Ramos (cell line): ENCODE results near the gene TMEM45A.

Experiments
- in situ Hi-C: fragments of 300-500 bp; cut with MboI; formaldehyde crosslinking; loops from one replicate; pipeline ENCODE4 v1.14.3; 2022; ENCODE audit warnings: low sequenced_read_pairs; ENCODE audit not compliant: unreplicated experiment

Gene TMEM45A

DNA sequence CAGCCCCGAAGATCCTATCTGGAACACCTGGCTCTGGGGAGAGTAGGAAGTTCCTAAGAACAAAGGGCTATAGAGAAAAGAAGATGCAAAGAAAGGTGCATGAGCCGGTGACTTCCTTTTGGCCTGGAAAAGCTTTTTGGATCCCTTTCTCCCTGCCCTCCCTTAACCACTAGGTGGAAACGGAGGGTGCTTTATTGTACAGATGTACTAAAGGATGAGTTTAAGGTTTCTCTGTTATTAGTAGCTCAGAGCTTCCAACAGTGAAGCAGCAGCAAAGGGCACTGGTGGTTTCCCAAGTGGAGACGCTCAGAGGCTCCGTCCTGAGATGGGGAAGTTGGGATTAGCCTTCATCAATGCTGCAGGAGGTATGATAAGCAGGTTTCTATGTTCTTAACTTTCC is 111.0 kb downstream of the TMEM45A start:
- in situ Hi-C loops = no loop called here

DNA sequence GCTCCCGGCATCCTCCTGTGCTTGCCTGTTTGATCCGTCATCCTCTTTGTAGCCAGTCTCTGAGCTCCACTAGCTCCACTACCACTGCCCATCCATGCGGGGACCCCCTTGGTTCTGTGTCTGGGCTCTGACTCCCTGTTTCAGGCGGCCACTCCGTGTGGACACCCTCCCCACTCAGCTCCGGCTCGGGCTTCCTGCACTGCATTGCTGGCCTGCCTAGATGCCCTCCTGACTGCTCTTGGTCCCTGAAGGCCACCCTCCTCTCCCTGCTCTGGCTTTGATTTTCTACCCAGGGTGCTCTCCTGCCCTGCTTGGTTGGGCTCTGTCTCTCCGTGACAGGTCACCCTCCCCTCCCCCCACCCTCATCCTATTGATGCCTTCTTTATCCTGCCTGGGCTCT is 112.9 kb downstream of the TMEM45A start:
- in situ Hi-C loops = no loop called here

DNA sequence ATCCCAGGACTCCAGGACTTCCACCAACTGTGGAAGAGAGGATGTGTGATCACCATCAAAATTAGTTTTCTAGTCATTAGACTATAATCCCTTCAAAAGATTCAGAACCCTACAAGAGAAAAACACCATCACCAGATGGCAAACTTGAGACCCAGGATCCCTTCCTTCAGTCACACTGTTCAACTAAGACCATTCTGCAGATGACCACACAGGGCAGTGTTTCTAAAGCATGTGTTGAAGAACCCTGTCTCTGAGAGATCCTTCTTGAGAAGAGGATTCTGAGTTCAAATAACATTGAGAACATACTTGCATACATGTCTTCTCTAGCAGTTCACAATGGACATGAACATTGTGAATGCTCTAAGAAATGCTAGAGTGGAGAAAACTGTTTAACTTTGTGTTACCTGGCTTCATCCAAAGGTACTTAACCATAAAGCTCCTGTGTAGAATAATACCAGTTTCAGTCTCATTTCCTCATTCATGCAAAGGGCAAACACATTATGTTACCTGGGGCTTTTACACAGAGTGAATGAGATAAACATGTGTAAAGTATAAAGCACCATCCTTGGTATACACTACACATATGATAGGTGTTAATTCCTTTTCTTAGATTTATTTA is 114.6 kb downstream of the TMEM45A start:
- in situ Hi-C loops = no loop called here

DNA sequence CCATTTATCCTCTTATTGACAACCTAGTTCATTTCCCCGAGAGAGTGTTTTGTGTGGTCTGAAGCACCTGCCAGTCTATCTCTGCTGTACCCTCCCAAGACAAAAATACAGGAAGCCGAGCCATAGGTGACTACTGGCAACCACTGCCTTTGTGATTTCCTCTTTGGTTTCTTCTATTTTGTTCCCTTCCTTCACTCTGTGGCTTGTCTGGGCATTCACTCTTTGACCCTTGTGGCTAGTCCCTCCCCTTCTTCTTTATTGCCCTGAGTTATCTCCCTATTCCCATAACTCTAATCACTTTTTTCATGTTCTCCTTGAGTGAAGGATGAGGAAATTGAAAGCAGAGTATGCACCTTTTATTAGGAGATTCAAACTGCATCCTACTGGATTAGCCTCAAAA is 116.9 kb downstream of the TMEM45A start, which contains the start of gene ADGRG7:
Gene ADGRG7, plus strand, starts transcription at position 297 of the 400 bp plus-strand sequence. CDS start 256 bp downstream, outside the sequence.
- in situ Hi-C loops = no loop called here

DNA sequence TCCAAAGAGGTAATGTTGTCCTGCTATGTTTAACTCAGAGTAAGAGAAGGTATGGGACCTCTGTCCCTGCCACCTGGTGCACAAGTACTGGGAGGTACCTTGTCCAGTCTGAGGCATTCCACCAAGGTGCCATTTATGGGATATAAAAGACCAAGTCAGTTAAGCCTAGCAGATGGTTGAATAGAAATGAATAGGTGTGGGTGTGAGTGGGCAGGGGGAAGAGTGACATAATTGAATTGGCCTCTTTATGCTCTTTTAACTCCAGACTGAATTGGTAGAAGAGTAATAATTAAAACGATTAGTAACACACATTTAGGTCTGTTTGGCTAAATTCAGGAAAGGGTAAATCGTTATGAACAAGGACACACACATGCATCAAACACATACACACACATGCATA is 117.5 kb downstream of the TMEM45A start:
- in situ Hi-C loops = no loop called here

DNA sequence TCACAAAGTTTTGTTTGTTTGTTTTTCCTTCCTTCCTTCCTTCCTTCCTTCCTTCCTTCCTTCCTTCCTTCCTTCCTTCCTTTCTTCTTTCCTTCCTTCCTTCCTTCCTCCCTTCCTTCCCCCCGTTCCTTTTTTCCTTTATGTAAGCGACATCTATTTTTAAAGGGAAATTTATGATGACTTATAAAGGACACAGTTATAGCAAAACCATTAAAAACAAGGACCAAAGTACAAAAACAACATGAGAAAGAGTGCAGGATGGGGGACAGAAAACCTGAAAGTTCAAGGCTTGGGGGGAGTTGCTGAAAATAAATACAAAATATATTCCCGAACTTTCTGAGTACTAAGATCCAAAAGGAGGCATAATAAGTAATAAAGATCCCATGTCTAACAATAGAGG is 118.8 kb downstream of the TMEM45A start:
- in situ Hi-C loops = no loop called here

DNA sequence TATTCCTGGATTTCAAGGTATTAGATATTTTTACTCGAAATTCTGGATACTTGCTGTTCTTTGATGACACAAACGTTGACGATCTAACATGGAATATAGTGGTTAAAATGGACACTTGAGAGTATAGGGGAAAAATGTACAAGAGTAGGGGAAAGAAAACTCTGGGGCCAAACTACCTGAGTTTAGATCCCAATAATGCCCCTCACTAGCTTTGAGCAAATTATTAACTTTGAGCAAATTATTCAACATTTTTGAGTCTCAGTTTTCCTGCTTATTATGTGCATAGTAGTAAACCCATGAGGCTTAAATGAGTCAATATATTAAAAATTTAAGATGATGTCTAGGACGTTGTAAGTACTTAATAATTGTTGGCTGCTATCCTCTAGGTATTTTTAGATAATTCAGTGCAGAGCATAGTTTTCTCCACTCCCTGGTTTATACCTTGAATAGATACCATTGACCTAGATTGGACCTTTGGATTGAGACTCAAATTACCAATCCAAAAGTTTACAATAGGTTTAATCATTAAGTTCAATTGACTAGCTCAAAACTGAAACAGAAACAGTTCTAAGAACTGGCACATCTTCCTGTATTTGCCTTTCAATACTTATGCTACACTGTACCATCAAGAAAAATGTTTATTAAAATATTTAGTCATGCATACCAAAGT is 121.4 kb downstream of the TMEM45A start:
- in situ Hi-C loops = no loop called here

DNA sequence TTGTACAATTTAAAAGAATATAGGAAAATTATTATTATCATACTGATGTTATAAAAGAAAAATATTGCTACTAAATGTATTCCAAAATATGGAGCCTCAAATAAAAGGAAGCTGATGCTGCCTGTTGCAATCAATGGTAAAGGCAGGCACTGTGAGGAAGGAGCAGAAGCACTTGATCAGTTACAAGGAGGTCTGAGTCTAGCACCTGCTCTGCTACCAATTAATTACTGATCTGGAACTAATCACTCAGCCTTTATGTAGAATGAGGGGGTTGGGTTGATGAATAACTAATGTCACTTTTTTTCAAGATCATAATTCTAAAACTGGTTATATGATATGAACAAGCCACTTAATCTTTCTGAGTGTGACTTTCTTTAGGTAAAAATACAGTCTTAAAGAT is 122.5 kb downstream of the TMEM45A start:
- in situ Hi-C loops = no loop called here

DNA sequence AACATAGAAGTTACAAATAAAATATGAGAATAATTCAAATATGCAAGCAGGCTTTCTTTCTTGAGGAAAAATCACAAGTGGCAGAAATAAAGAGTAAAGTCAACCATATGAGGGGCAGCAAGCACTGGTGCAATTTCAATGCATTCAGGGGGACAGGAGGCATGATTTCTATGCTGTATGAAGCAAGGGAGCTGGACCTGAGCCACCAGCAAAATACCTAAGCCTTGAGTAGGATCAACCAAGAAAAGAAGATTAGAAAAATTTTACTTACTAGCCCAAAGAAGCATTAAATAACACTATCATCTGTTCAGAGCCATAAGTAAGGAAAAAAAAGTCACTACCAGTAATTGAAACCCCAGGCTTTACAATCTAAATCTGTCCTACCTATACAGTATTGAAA is 123.3 kb downstream of the TMEM45A start:
- in situ Hi-C loops = no loop called here

DNA sequence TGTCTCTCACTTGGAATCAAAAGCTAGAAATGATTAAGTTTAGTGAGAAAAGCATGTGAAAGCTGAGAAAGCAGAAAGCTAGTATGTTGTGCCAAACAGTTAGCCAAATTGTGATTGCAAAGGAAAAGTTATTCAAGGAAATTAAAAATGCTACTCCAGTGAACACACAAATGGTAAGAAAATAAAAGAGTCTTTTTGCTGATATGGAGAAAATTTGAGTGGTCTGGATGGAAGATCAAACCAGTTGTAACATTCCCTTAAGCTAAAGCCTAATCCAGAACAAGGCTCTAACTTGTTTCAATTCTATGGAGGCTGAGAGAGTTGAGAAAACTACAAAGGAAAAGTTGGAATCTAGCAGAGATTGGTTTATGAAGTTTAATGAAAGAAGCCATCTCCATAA is 128.8 kb downstream of the TMEM45A start:
- in situ Hi-C loops = no loop called here
